MM.1S (cell line): Measurements from ENCODE around the gene TP53TG5.

Source experiments
- DNase-seq: peaks from one replicate; pipeline ENCODE4 v3.0.0-alpha.2; 2015
- H2AFZ ChIP-seq: fragments of 300-600 bp; sonication (generic); 2 replicates; pipeline ENCODE4 v1.6.0; 2016; ENCODE audit warnings: antibody characterized with exemption, low read length
- H3F3A ChIP-seq: fragments of 300-600 bp; sonication (generic); 2 replicates; pipeline ENCODE4 v1.6.1; 2016; ENCODE audit warnings: mild to moderate bottlenecking, antibody characterized with exemption, low read length, moderate library complexity, mixed read lengths; ENCODE audit not compliant: insufficient read depth
- H3K27ac ChIP-seq: fragments of 300-600 bp; sonication (generic); 2 replicates; pipeline ENCODE4 v1.5.1; 2016; ENCODE audit warnings: mild to moderate bottlenecking, low read length
- H3K27me3 ChIP-seq: fragments of 300-600 bp; sonication (generic); replicated peaks from 2 replicates; pipeline ENCODE4 v1.6.0; 2016; ENCODE audit warnings: low read length; ENCODE audit not compliant: insufficient read depth
- H3K36me3 ChIP-seq: fragments of 300-600 bp; sonication (generic); replicated peaks from 2 replicates; pipeline ENCODE4 v1.6.1; 2016; ENCODE audit warnings: mild to moderate bottlenecking, low read length, mixed read lengths; ENCODE audit not compliant: insufficient read depth
- H3K4me1 ChIP-seq: fragments of 300-600 bp; sonication (generic); 2 replicates; pipeline ENCODE4 v1.6.1; 2016; ENCODE audit warnings: low read length, mixed read lengths
- H3K4me2 ChIP-seq: fragments of 300-600 bp; sonication (generic); 2 replicates; pipeline ENCODE4 v1.6.0; 2016; ENCODE audit warnings: low read depth, low read length
- H3K4me3 ChIP-seq: fragments of 300-600 bp; sonication (generic); 2 replicates; pipeline ENCODE4 v1.5.1; 2016; ENCODE audit warnings: low read length, mixed read lengths
- H3K79me2 ChIP-seq: fragments of 300-600 bp; sonication (generic); 2 replicates; pipeline ENCODE4 v1.6.1; 2016; ENCODE audit warnings: mixed run types, low read length, mixed read lengths
- H3K9ac ChIP-seq: fragments of 300-600 bp; sonication (generic); 2 replicates; pipeline ENCODE4 v1.6.1; 2016; ENCODE audit warnings: low read length, mixed read lengths
- H3K9me2 ChIP-seq: fragments of 300-600 bp; sonication (generic); replicated peaks from 2 replicates; pipeline ENCODE4 v1.6.1; 2016; ENCODE audit warnings: mild to moderate bottlenecking, low read length, mixed read lengths; ENCODE audit not compliant: insufficient read depth
- H3K9me3 ChIP-seq: fragments of 300-600 bp; sonication (generic); replicated peaks from 2 replicates; pipeline ENCODE4 v1.6.1; 2016; ENCODE audit warnings: mild to moderate bottlenecking, low read length, mixed read lengths; ENCODE audit not compliant: insufficient read depth
- H4K20me1 ChIP-seq: fragments of 300-600 bp; sonication (generic); 2 replicates; pipeline ENCODE4 v1.6.1; 2016; ENCODE audit warnings: mild to moderate bottlenecking, low read length, moderate library complexity, mixed read lengths; ENCODE audit not compliant: insufficient read depth
- CTCF ChIP-seq: fragments of 300-600 bp; sonication (generic); IDR thresholded peaks from 2 replicates; pipeline ENCODE4 v1.5.1; 2016; ENCODE audit warnings: antibody characterized with exemption, low read length, mixed read lengths
- EZH2 ChIP-seq: fragments of 300-600 bp; sonication (generic); optimal IDR thresholded peaks from 2 replicates; pipeline ENCODE3; 2017; ENCODE audit warnings: low read depth, mild to moderate bottlenecking, antibody characterized with exemption, low read length, mixed read lengths
- EZH2phosphoT487 ChIP-seq: fragments of 300-600 bp; sonication (generic); IDR thresholded peaks from 2 replicates; pipeline ENCODE4 v1.6.1; 2018; ENCODE audit warnings: antibody characterized with exemption, low read length

The TP53TG5 gene

GRCh38 chr20:45390931-45391330 is 12.8 kb upstream of the TP53TG5 start:
- H4K20me1 ChIP-seq: no peaks in the 10 kb centered on the region
- no peaks in the 10 kb centered on the region for H3K36me3 ChIP-seq
- no peak overlapping the region for H3K27ac ChIP-seq
- H3K9ac ChIP-seq: no peak overlapping the region
- no peaks in the 10 kb centered on the region for H3K27me3 ChIP-seq
- peaks cover 7% of the 10 kb centered on the region; the same call in 1 of the 2 replicates for H3F3A ChIP-seq
- no peak overlapping the region for H3K4me2 ChIP-seq
- no peaks in the 10 kb centered on the region for H3K9me2 ChIP-seq
- H3K9me3 ChIP-seq: no peaks in the 10 kb centered on the region
- no peak overlapping the region for H2AFZ ChIP-seq
- DNase-seq: no peak
- TF ChIP-seq EZH2phosphoT487: no peak
- TF ChIP-seq EZH2: no peak
- no peak for TF ChIP-seq CTCF
- no peaks in the 10 kb centered on the region for H3K79me2 ChIP-seq
- peaks cover 22% of the 10 kb centered on the region for H3K4me1 ChIP-seq
- no peak overlapping the region for H3K4me3 ChIP-seq

GRCh38 chr20:45387274-45387673 is 9.1 kb upstream of the TP53TG5 start:
- TF ChIP-seq EZH2phosphoT487 (no peak), CTCF (no peak), EZH2 (no peak)
- Histone ChIP-seq H3F3A (peaks cover 7% of the 10 kb centered on the region; the same call in 1 of the 2 replicates), H3K4me3 (no peak overlapping the region), H3K9me2 (no peaks in the 10 kb centered on the region), H3K4me2 (peak overlapping the region; percentile 41), H3K36me3 (no peaks in the 10 kb centered on the region), H4K20me1 (no peaks in the 10 kb centered on the region), H3K27me3 (no peaks in the 10 kb centered on the region), H2AFZ (peak overlapping the region; percentile 18; the same call in 1 of the 2 replicates), H3K9ac (no peak overlapping the region), H3K79me2 (no peaks in the 10 kb centered on the region), H3K9me3 (no peaks in the 10 kb centered on the region), H3K27ac (peak overlapping the region; percentile 45; the same call in 1 of the 2 replicates), H3K4me1 (peaks cover 22% of the 10 kb centered on the region)
- DNase-seq: peak; percentile 63

GRCh38 chr20:45377269-45377668 is 856 bp downstream of the TP53TG5 start:
- TF ChIP-seq CTCF (no peak), EZH2 (no peak)
- Histone ChIP-seq H3K79me2 (no peaks in the 10 kb centered on the region), H3K4me3 (no peak overlapping the region), H3K9me3 (no peaks in the 10 kb centered on the region), H3K4me2 (no peak overlapping the region), H3K4me1 (no peaks in the 10 kb centered on the region), H3K9ac (no peak overlapping the region), H2AFZ (no peak overlapping the region), H4K20me1 (no peaks in the 10 kb centered on the region), H3K27me3 (no peaks in the 10 kb centered on the region), H3K36me3 (no peaks in the 10 kb centered on the region), H3F3A (no peaks in the 10 kb centered on the region), H3K9me2 (no peaks in the 10 kb centered on the region), H3K27ac (no peak overlapping the region)
- no peak for DNase-seq
